Nephron (organoid): ENCODE results near the gene DAGLB.

Source experiments
- H3K27ac Mint-ChIP-seq, 3 experiments: 2 replicates each; pipeline ENCODE4 v1.8.0; 2020; ENCODE audit warnings: mixed read lengths in 3 of 3, mild to moderate bottlenecking in 2 of 3, moderate library complexity in 1 of 3
- H3K27me3 Mint-ChIP-seq: 2 replicates; pipeline ENCODE4 v1.8.0; 2021; ENCODE audit warnings: low read depth, mild to moderate bottlenecking, moderate library complexity, mixed read lengths
- H3K36me3 Mint-ChIP-seq: 2 replicates; pipeline ENCODE4 v1.8.0; 2020; ENCODE audit warnings: low read depth, mixed read lengths
- H3K4me1 Mint-ChIP-seq: 2 replicates; pipeline ENCODE4 v1.8.0; 2020; ENCODE audit warnings: mixed read lengths
- H3K4me3 Mint-ChIP-seq, 3 experiments: 2 replicates each; pipeline ENCODE4 v1.8.0; 2020; ENCODE audit warnings: mild to moderate bottlenecking in 3 of 3, mixed read lengths in 3 of 3, moderate library complexity in 2 of 3
- H3K9me3 Mint-ChIP-seq: 2 replicates; pipeline ENCODE4 v1.8.0; 2020; ENCODE audit warnings: mixed read lengths
- CTCF ChIP-seq, 3 experiments: fragments of 200-600 bp; sonication (generic); IDR thresholded peaks; one replicate each; pipeline ENCODE4 v1.5.0; 2021; ENCODE audit warnings: antibody characterized with exemption in 3 of 3; ENCODE audit not compliant: unreplicated experiment in 3 of 3

DAGLB gene

GRCh38 chr7:6491194-6491593 lies 43.4 kb upstream of the DAGLB start:
- Mint-ChIP-seq H3K36me3 (no peaks in the 10 kb centered on the region), H3K4me1 (no peaks in the 10 kb centered on the region), H3K9me3 (peaks cover 6% of the 10 kb centered on the region), H3K4me3 (no peak overlapping the region), H3K27ac (no peak overlapping the region), H3K27me3 (peaks cover 23% of the 10 kb centered on the region)
- TF ChIP-seq CTCF (IDR thresholded peaks at IDR 0.05; ENCODE audit: unreplicated experiment in 3 of 3), result no peak

- Mint-ChIP-seq H3K4me3 (no peak overlapping the region), H3K27ac (no peak overlapping the region), H3K27me3 (peaks cover 25% of the 10 kb centered on the region), H3K4me1 (no peaks in the 10 kb centered on the region), H3K36me3 (no peaks in the 10 kb centered on the region), H3K9me3 (peaks cover 6% of the 10 kb centered on the region)
- no peak for TF ChIP-seq CTCF (IDR thresholded peaks at IDR 0.05; ENCODE audit: unreplicated experiment in 3 of 3)
These were observed 41.9 kb upstream of the DAGLB start for GRCh38 chr7:6489612-6490011.

- no peak overlapping the region for H3K27ac Mint-ChIP-seq
- TF ChIP-seq CTCF (IDR thresholded peaks at IDR 0.05; ENCODE audit: unreplicated experiment in 3 of 3), result no peak
- H3K4me3 Mint-ChIP-seq, result peak overlapping the region in 1 of 3 experiments; percentile 36
- peaks cover 12% of the 10 kb centered on the region for H3K9me3 Mint-ChIP-seq
- peaks cover 17% of the 10 kb centered on the region for H3K27me3 Mint-ChIP-seq
- H3K4me1 Mint-ChIP-seq, result peaks cover 6% of the 10 kb centered on the region
- H3K36me3 Mint-ChIP-seq, result no peaks in the 10 kb centered on the region
These were observed 39.4 kb upstream of the DAGLB start for GRCh38 chr7:6487184-6487545.

- Mint-ChIP-seq H3K27ac (no peak overlapping the region), H3K27me3 (peaks cover 12% of the 10 kb centered on the region), H3K9me3 (peaks cover 12% of the 10 kb centered on the region), H3K4me1 (peaks cover 7% of the 10 kb centered on the region), H3K36me3 (peaks cover 1% of the 10 kb centered on the region), H3K4me3 (peak overlapping the region in 1 of 3 experiments; percentile 15)
- TF ChIP-seq CTCF (IDR thresholded peaks at IDR 0.05; ENCODE audit: unreplicated experiment in 3 of 3), result no peak
These were observed 38.9 kb upstream of the DAGLB start for GRCh38 chr7:6486438-6487183.

- no peak for TF ChIP-seq CTCF (IDR thresholded peaks at IDR 0.05; ENCODE audit: unreplicated experiment in 3 of 3)
- Mint-ChIP-seq H3K27ac (peak overlapping the region; percentile 97 to 100 (median 98)), H3K9me3 (peaks cover 6% of the 10 kb centered on the region), H3K36me3 (peaks cover 24% of the 10 kb centered on the region), H3K4me1 (peaks cover 37% of the 10 kb centered on the region), H3K27me3 (peaks cover 5% of the 10 kb centered on the region), H3K4me3 (peak overlapping the region; percentile 96 to 99 (median 99))
These were observed 35.0 kb upstream of the DAGLB start for GRCh38 chr7:6482743-6483119.

GRCh38 chr7:6482307-6482706 lies 34.6 kb upstream of the DAGLB start:
- peaks cover 24% of the 10 kb centered on the region for H3K36me3 Mint-ChIP-seq
- peaks cover 41% of the 10 kb centered on the region for H3K4me1 Mint-ChIP-seq
- peak overlapping the region; percentile 96 to 99 (median 99) for H3K4me3 Mint-ChIP-seq
- peaks cover 5% of the 10 kb centered on the region for H3K27me3 Mint-ChIP-seq
- peaks cover 6% of the 10 kb centered on the region for H3K9me3 Mint-ChIP-seq
- TF ChIP-seq CTCF (IDR thresholded peaks at IDR 0.05; ENCODE audit: unreplicated experiment in 3 of 3), result no peak
- peak overlapping the region; percentile 45 to 98 (median 49) for H3K27ac Mint-ChIP-seq
